NCI-H446 treated with DMSO at 0.1 percent for 48 hours (cell line): Measurements from ENCODE around the gene SYMPK.
"Not testable (repeated sequence)": the region's sequence is repeated elsewhere in the genome, so short reads cannot be mapped to it uniquely, and the experiment has no call there.

ENCODE experiments used
- DNase-seq: peaks from one replicate; lab custom pipeline; 2025; lab: John Stamatoyannopoulos, UW

Gene SYMPK

GRCh38 chr19:45804140-45804958 lies 58.6 kb downstream of the SYMPK start:
- DNase-seq = no peak

GRCh38 chr19:45801603-45802175 lies 61.3 kb downstream of the SYMPK start:
- no peak for DNase-seq

GRCh38 chr19:45800070-45800553 lies 62.8 kb downstream of the SYMPK start:
- DNase-seq = no peak

GRCh38 chr19:45799541-45799940 lies 63.4 kb downstream of the SYMPK start:
- DNase-seq = not testable (repeated sequence)

- no peak for DNase-seq
These were observed 63.9 kb downstream of the SYMPK start for GRCh38 chr19:45798995-45799517.

- DNase-seq = no peak
These were observed 68.3 kb downstream of the SYMPK start for GRCh38 chr19:45794627-45795026.

GRCh38 chr19:45793876-45794275 lies 69.1 kb downstream of the SYMPK start:
- DNase-seq = no peak

GRCh38 chr19:45793178-45793564 lies 69.8 kb downstream of the SYMPK start:
- DNase-seq = no peak

- peak; percentile 97 for DNase-seq
These were observed 70.3 kb downstream of the SYMPK start, which contains the start of gene DMWD for GRCh38 chr19:45792470-45793177. Gene DMWD, minus strand, starts transcription at chr19:45792845. Its CDS starts 89 bp downstream, at chr19:45792756.

GRCh38 chr19:45791744-45792469 lies 71.0 kb downstream of the SYMPK start:
- no peak for DNase-seq

- DNase-seq = no peak
These were observed 72.0 kb downstream of the SYMPK start for GRCh38 chr19:45790942-45791341.

GRCh38 chr19:45789035-45789786 lies 73.7 kb downstream of the SYMPK start:
- DNase-seq = no peak

- DNase-seq = no peak
These were observed 76.4 kb downstream of the SYMPK start for GRCh38 chr19:45786533-45786894.

- DNase-seq = no peak
These were observed 77.0 kb downstream of the SYMPK start for GRCh38 chr19:45785781-45786532.

GRCh38 chr19:45785097-45785496 lies 77.8 kb downstream of the SYMPK start:
- DNase-seq = no peak

GRCh38 chr19:45784096-45784495 lies 78.9 kb downstream of the SYMPK start:
- no peak for DNase-seq

- no peak for DNase-seq
These were observed 79.8 kb downstream of the SYMPK start for GRCh38 chr19:45782820-45783785.

GRCh38 chr19:45782162-45782691 lies 80.7 kb downstream of the SYMPK start, which contains the start of gene DMPK:
Gene DMPK, minus strand, starts transcription at chr19:45782490. Its CDS starts 138 bp downstream, at chr19:45782352.
- DNase-seq = no peak
